ENCODE measurements around the gene SRGAP1. TPM values are rescaled to one million over a fixed set of nuclear protein-coding genes. Genes with fewer than 3 reads are reported as not detected.
A peak's percentile ranks its signal among the peaks of the same experiment; 100 is the strongest.

The SRGAP1 gene
- total and polyA plus RNA-seq, 4 donors = 1.8 to 12.4 (median 6.2) TPM

- H3K4me3 ChIP-seq = no peak overlapping the region
- no peak for ATAC-seq (ENCODE audit: insufficient read depth, low FRiP score)
- no peaks in the 10 kb centered on the region for H3K9me3 ChIP-seq (ENCODE audit: control insufficient read depth in 4 of 4, insufficient read depth in 3 of 4, low read length in 3 of 4)
- DNase-seq = no peak
- no peak for TF ChIP-seq CTCF (IDR thresholded peaks at IDR 0.05; ENCODE audit: control extremely low read depth, extremely low read depth)
- no peak overlapping the region for H3K27ac ChIP-seq (ENCODE audit: low read depth in 1 of 2, low read length in 1 of 2)
- WGBS, 2 donors = 78 to 84% methylated on average over 2 of the region's 2 CpGs
- H3K9ac ChIP-seq (ENCODE audit: insufficient read depth in 1 of 2, low read length in 2 of 2) = no peak overlapping the region
- H3K27me3 ChIP-seq (ENCODE audit: control insufficient read depth in 3 of 3, insufficient read depth in 3 of 3, low read length in 2 of 3) = no peaks in the 10 kb centered on the region
- H3K4me1 ChIP-seq (ENCODE audit: control insufficient read depth in 5 of 5, insufficient read depth in 5 of 5, low read length in 5 of 5) = peaks cover 0 to 21% (median 5%) of the 10 kb centered on the region in 5 donors
- peaks cover 0 to 4% (median 2%) of the 10 kb centered on the region in 4 donors for H3K36me3 ChIP-seq (ENCODE audit: control insufficient read depth in 4 of 4, insufficient read depth in 4 of 4, low read length in 4 of 4)
Measured at GRCh38 chr12:63985945-63986344, 141.4 kb downstream of the SRGAP1 start.

GRCh38 chr12:63989301-63989845, 144.9 kb downstream of the SRGAP1 start:
- H3K27ac ChIP-seq (ENCODE audit: low read depth in 1 of 2, low read length in 1 of 2) = peak overlapping the region in 1 of 2 donors; percentile 14
- H3K27me3 ChIP-seq (ENCODE audit: control insufficient read depth in 3 of 3, insufficient read depth in 3 of 3, low read length in 2 of 3) = no peaks in the 10 kb centered on the region
- no peak for TF ChIP-seq CTCF (IDR thresholded peaks at IDR 0.05; ENCODE audit: control extremely low read depth, extremely low read depth)
- H3K4me1 ChIP-seq (ENCODE audit: control insufficient read depth in 5 of 5, insufficient read depth in 5 of 5, low read length in 5 of 5) = peaks cover 0 to 35% (median 14%) of the 10 kb centered on the region in 5 donors
- H3K9me3 ChIP-seq (ENCODE audit: control insufficient read depth in 4 of 4, insufficient read depth in 3 of 4, low read length in 3 of 4) = no peaks in the 10 kb centered on the region
- 60 to 79% methylated on average over 2 of the region's 2 CpGs for whole genome bisulfite sequencing, 2 donors
- no peak overlapping the region for H3K4me3 ChIP-seq
- H3K36me3 ChIP-seq (ENCODE audit: control insufficient read depth in 4 of 4, insufficient read depth in 4 of 4, low read length in 4 of 4) = peaks cover 0 to 5% (median 2%) of the 10 kb centered on the region in 4 donors
- H3K9ac ChIP-seq (ENCODE audit: insufficient read depth in 1 of 2, low read length in 2 of 2) = peak overlapping the region in 1 of 2 donors; percentile 15
- no peak for ATAC-seq (ENCODE audit: insufficient read depth, low FRiP score)
- DNase-seq = peak in 2 of 3 donors; percentile 56 to 66

- Histone ChIP-seq H3K27me3 (ENCODE audit: control insufficient read depth in 3 of 3, insufficient read depth in 3 of 3, low read length in 2 of 3) (no peaks in the 10 kb centered on the region), H3K27ac (ENCODE audit: low read depth in 1 of 2, low read length in 1 of 2) (no peak overlapping the region), H3K9me3 (ENCODE audit: control insufficient read depth in 4 of 4, insufficient read depth in 3 of 4, low read length in 3 of 4) (no peaks in the 10 kb centered on the region), H3K9ac (ENCODE audit: insufficient read depth in 1 of 2, low read length in 2 of 2) (no peak overlapping the region), H3K4me3 (no peak overlapping the region), H3K36me3 (ENCODE audit: control insufficient read depth in 4 of 4, insufficient read depth in 4 of 4, low read length in 4 of 4) (peaks cover 0 to 5% (median 0%) of the 10 kb centered on the region in 4 donors), H3K4me1 (ENCODE audit: control insufficient read depth in 5 of 5, insufficient read depth in 5 of 5, low read length in 5 of 5) (peaks cover 0 to 43% (median 14%) of the 10 kb centered on the region in 5 donors)
- ATAC-seq (ENCODE audit: insufficient read depth, low FRiP score) (no peak), DNase-seq (peak; percentile 38 to 86 (median 82))
- WGBS, 2 donors = 69 to 78% methylated on average over 7 of the region's 7 CpGs
- no peak for TF ChIP-seq CTCF (IDR thresholded peaks at IDR 0.05; ENCODE audit: control extremely low read depth, extremely low read depth)
Measured at GRCh38 chr12:63990828-63991547, 146.5 kb downstream of the SRGAP1 start.

Measured in lung (tissue), 12 donors.